IMR-90 (cell line): ENCODE results near the gene KCNMB3.

Source experiments
- MAFK ChIP-seq: IDR thresholded peaks from 2 replicates; pipeline ENCODE4 v1.6.1; 2012; ENCODE audit warnings: low read depth, low read length, improper control_type of control experiment
- RFX5 ChIP-seq: IDR thresholded peaks from 2 replicates; pipeline ENCODE4 v1.8.0; 2012; ENCODE audit warnings: low read depth, mild to moderate bottlenecking, low read length, moderate library complexity
- TF ChIP-seq, protein P1 (sequence below): conservative IDR thresholded peaks from 2 replicates; pipeline ENCODE4 v1.5.1; 2012; ENCODE audit warnings: mild to moderate bottlenecking, low read depth, low read length, improper control_type of control experiment

DNA sequence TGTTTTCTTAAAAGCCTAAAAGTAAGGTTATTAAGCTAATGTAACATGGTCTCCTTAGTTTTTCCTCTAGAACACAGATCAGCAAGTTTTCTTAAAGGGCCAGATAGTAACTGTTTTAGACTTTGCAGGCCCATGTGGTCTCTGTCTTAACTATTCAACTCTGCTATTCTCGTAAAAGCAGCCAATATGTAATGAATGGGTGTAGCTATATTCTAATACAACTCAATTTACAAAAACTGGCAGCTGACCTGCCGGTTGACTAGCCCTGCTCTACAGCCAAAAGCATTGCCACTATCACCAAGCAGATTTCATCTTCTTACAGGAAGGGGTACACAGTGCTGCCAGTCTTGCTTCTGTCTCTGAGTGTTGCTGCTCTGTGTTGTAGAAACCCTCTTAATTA, 27.4 kb downstream of the KCNMB3 start:
- no peak for TF ChIP-seq MAFK
- TF ChIP-seq, protein P1, sequence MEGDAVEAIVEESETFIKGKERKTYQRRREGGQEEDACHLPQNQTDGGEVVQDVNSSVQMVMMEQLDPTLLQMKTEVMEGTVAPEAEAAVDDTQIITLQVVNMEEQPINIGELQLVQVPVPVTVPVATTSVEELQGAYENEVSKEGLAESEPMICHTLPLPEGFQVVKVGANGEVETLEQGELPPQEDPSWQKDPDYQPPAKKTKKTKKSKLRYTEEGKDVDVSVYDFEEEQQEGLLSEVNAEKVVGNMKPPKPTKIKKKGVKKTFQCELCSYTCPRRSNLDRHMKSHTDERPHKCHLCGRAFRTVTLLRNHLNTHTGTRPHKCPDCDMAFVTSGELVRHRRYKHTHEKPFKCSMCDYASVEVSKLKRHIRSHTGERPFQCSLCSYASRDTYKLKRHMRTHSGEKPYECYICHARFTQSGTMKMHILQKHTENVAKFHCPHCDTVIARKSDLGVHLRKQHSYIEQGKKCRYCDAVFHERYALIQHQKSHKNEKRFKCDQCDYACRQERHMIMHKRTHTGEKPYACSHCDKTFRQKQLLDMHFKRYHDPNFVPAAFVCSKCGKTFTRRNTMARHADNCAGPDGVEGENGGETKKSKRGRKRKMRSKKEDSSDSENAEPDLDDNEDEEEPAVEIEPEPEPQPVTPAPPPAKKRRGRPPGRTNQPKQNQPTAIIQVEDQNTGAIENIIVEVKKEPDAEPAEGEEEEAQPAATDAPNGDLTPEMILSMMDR: no peak
- TF ChIP-seq RFX5: no peak
